Gastrocnemius medialis (tissue), 4 donors: ENCODE measurements around the gene INTU. TPM values are rescaled to one million over a fixed set of nuclear protein-coding genes. Genes with fewer than 3 reads are reported as not detected.

ENCODE experiments used
- ATAC-seq, 2 donors: fragments of 150-250 bp; one replicate each; pipeline ENCODE4 v1.9.1; 2016
- DNase-seq, 2 donors: peaks; one replicate each; pipeline ENCODE4 v3.0.0-alpha.2; 2019
- H3K27ac ChIP-seq, 4 donors: fragments of 200-600 bp; sonication (generic); 1 replicate in 1 of 4; 2 replicates in 3 of 4; pipeline ENCODE4 v1.5.1; 2016 to 2018; ENCODE audit warnings: mild to moderate bottlenecking in 2 of 4, moderate library complexity in 1 of 4
- H3K27me3 ChIP-seq, 3 donors: fragments of 200-600 bp; sonication (generic) in 2 of 3; 1 replicate in 1 of 3; 2 replicates in 2 of 3; pipeline versions ENCODE4 v1.5.1 to v1.6.0; 2016 to 2019; ENCODE audit warnings: mild to moderate bottlenecking in 1 of 3, moderate library complexity in 1 of 3
- H3K36me3 ChIP-seq, 2 donors: fragments of 200-600 bp; sonication (generic) in 1 of 2; one replicate each; pipeline ENCODE4 v1.5.1; 2017 to 2018
- H3K4me1 ChIP-seq, 2 donors: fragments of 200-600 bp; sonication (generic) in 1 of 2; one replicate each; pipeline ENCODE4 v1.5.1; 2016 to 2017; ENCODE audit warnings: mild to moderate bottlenecking in 2 of 2
- H3K4me3 ChIP-seq, 4 donors: fragments of 200-600 bp; sonication (generic) in 3 of 4; 1 replicate in 1 of 4; 2 replicates in 3 of 4; pipeline ENCODE4 v1.5.1; 2016 to 2019; ENCODE audit warnings: mild to moderate bottlenecking in 2 of 4
- H3K9me3 ChIP-seq, 3 donors: fragments of 200-600 bp; sonication (generic) in 2 of 3; 1 replicate in 1 of 3; 2 replicates in 2 of 3; pipeline ENCODE4 v1.5.1; 2016 to 2019
- CTCF ChIP-seq, 5 experiments: fragments of 450-650 bp in 3 of 5; fragments of 200-600 bp in 2 of 5; sonication (generic) in 2 of 5; IDR thresholded peaks in 4 of 5; conservative IDR thresholded peaks in 1 of 5; 1 replicate in 4 of 5; 2 replicates in 1 of 5; pipeline ENCODE4 v1.5.1; 2016 to 2019; ENCODE audit warnings: antibody characterized with exemption in 5 of 5, mild to moderate bottlenecking in 3 of 5, moderate library complexity in 3 of 5
- POLR2A ChIP-seq, 2 donors: fragments of 450-650 bp; IDR thresholded peaks; one replicate each; pipeline ENCODE4 v1.6.1; 2017; ENCODE audit warnings: antibody characterized with exemption in 2 of 2, mild to moderate bottlenecking in 2 of 2, moderate library complexity in 2 of 2
- in situ Hi-C, 4 donors: fragments of 200-750 bp; cut with MboI; loops; one replicate each; pipeline versions ENCODE4 v1.15.0 to v1.8.0; 2017; ENCODE audit warnings: low sequenced_read_pairs in 4 of 4
- intact Hi-C: fragments of 100-400 bp; cut with DNase I; formaldehyde crosslinking; loops from one replicate; pipeline ENCODE4 v1.15.1; 2023; ENCODE audit warnings: low total_unique reads
- total RNA-seq, 4 donors: library from RNA; depleted of rRNA; stranded (reverse); fragments of >200 nt; gene quantifications; one replicate each; pipeline versions ENCODE4 v1.1.0 to v1.2.3, GENCODE V29; 2016

INTU gene
- total RNA-seq, 4 donors from 2014 or later, result 0.65 to 2.6 (median 1.7) TPM

DNA sequence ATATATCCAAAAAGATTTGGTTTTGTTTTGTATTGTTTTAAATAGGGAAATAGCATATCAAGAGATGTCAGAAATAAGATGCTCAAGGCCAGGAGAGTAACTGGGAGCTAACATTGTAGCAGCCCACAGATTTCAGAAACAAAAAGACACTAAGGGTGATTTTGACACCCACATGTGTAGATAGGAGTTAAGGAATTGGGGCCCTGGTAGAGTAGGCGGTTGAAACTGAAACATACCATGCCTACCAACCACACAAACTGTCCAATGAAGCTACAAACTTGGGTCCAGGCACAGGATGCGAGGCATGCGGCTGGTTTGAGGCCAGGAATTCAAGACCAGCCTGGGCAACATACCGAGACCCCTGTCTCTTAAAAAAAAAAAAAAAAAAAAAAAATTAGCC is 143.1 kb downstream of the INTU start:
- intact Hi-C loops, result no loop called here
- TF ChIP-seq CTCF (IDR thresholded peaks at IDR 0.05 in 4 of 5, conservative IDR thresholded peaks at IDR 0.05 in 1 of 5), result no peak
- no peak for TF ChIP-seq POLR2A (IDR thresholded peaks at IDR 0.05)
- DNase-seq (no peak), ATAC-seq (no peak)
- Histone ChIP-seq H3K4me3 (no peak overlapping the region), H3K9me3 (no peaks in the 10 kb centered on the region), H3K27me3 (no peaks in the 10 kb centered on the region), H3K4me1 (no peaks in the 10 kb centered on the region), H3K36me3 (no peaks in the 10 kb centered on the region), H3K27ac (no peak overlapping the region)
- in situ Hi-C loops, result loop anchor here in 1 of 4 donors (25.0 kb wide), 1 partner anchor 186 kb away; the partner anchor contains the start of genes ABHD18 and MFSD8

Other genes with a start within 250 kb of the INTU start
- gene SLC25A31, start 97.4 kb downstream of the INTU start, total RNA-seq, result not detected
- gene HSPA4L, start 149.4 kb downstream of the INTU start, total RNA-seq, result 1 to 10 TPM in 2 of 4 donors, under 1 TPM in 2; 0.36 to 1.2 (median 0.74) TPM
- under 1 TPM in 2 of 4 donors, not detected in 2; 0.11 to 0.98 TPM for gene PLK4, start 247.9 kb downstream of the INTU start, total RNA-seq